Stimulated activated naive CD4-positive, alpha-beta T cell (primary cell): ENCODE results near the gene AUTS2.

Experiments used
- DNase-seq, 6 experiments: peaks; one replicate each; lab custom pipeline; 2025; lab: John Stamatoyannopoulos, UW

Gene AUTS2

DNA sequence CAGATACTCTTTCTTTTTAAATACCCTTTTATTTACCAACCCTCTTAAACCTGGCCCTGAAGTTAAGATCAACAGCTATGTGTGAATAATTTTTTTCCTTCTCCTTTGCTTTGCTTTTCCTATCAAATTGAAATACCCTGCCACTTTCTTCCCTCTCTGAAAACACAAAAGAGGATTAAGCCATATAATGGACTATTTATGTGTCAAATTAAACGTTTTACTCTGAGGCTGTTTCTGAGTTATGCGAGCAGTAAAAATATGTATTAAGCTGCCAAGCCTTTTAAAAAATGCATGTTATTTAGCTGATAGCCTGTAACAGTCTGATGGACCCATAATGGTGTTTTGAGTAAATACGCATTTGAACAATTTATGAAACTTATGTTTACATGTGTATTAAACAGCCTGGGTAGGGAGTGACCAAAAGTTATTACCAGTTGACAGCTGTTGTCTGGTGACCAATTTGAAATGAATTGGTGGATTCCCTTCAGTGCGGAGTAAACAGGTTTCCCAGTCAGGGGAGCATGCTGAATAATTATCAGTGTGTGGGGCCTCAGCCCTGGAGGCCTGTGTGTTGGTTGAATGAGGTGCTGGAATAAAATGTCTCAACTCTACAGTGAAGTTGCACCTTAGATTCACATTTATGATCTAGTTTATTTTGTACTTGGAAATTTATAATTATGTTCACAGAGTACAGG, 89.6 kb downstream of the AUTS2 start:
- DNase-seq, result no peak

- no peak for DNase-seq
These were observed 92.1 kb downstream of the AUTS2 start for GRCh38 chr7:69690329-69690728.

DNA sequence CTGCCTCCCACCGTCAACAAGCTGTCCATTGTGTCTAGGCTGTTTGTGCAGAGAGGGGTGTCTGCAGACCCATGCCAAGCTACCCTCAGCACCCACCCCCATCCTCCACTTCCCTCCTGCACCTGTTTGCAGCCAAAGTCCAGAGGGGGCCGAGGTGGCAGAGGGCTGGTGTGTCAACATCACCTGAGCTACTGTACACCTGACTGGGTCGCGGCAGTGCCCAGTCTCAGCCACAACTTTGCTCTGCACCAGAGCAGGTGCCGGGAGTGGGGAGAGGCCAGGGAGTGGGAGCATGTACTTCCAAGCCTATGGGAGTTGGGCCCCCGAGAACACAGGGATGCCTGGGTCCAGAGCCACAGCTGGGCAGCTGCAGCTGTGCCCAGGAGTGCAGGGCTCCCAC, 93.1 kb downstream of the AUTS2 start:
- no peak for DNase-seq

- DNase-seq, result no peak
These were observed 93.5 kb downstream of the AUTS2 start for GRCh38 chr7:69691734-69692133.

GRCh38 chr7:69692611-69693010, 94.3 kb downstream of the AUTS2 start:
- DNase-seq, result no peak

GRCh38 chr7:69693042-69693441, 94.8 kb downstream of the AUTS2 start:
- no peak for DNase-seq

GRCh38 chr7:69696054-69696591, 97.8 kb downstream of the AUTS2 start:
- no peak for DNase-seq

GRCh38 chr7:69696686-69697685, 98.7 kb downstream of the AUTS2 start:
- DNase-seq, result no peak

DNA sequence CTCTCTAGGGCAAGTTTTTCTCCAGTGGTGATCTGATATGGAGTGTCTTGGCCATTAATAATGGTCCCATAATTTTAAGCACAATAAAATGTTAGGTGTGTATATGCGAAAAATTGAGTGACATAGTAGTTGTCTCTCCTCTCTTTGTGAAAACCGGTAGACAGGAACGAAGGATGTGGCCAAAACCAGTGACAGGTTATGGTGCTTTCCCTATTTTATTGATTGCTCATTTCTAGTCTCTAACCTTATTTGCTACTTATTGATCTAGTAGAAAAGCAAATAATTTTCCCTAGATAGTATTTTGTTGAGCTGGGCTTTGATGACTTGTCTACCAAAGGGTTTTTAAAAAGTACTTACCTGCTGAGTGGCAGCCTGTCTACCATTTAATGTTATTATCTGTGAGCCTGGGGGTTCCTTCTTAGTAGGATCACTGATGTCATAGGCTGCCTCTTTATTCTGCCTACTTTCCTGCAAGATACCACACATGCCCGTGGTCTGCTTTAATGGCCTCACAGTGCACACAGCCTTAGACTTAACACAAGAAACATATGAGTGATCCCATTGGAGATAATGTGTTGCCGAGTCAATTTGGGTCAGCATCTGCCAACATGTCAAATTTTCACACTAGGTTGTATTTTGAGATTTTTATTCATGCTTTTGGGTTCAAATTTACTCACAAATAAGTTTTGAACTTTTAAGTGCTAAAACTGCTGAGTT, 100.0 kb downstream of the AUTS2 start:
- no peak for DNase-seq

DNA sequence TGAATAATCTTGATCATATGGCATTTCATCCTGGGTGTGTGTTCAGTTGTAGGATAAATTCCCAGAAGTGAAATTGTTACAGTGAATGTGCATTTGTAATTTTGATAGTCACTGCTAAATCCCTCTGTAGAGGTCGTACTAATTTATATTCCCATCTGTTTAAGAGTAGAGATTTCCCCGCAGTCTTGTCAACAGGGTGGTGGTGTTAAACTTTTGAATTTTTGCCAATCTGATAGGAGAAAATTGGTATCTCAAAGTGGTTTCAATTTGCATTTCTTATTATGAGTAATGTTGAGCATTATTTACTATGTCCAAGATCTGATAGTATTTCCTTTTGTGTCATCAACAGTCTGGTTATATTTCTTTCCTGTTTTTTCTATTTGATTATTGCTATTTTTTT, 101.7 kb downstream of the AUTS2 start:
- DNase-seq, result no peak

DNA sequence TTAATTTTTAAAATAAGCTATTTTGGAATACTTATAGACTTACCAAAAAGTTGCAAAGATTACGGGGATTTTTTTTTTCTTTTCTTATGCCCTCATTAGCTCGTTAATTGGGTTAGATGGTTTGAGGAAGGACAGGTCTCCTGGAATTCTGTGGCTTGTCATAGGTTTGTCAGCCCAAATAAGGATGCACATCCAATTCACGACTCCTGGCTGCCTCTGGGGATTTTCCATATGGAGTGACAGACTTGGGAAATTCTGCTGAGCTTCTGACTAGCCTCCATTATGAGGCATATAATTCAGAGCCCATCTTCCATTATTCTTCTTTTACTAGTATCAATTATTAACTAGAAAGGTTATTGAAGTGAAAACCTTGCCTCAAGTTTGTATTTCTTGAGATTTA, 102.1 kb downstream of the AUTS2 start:
- DNase-seq, result no peak

DNA sequence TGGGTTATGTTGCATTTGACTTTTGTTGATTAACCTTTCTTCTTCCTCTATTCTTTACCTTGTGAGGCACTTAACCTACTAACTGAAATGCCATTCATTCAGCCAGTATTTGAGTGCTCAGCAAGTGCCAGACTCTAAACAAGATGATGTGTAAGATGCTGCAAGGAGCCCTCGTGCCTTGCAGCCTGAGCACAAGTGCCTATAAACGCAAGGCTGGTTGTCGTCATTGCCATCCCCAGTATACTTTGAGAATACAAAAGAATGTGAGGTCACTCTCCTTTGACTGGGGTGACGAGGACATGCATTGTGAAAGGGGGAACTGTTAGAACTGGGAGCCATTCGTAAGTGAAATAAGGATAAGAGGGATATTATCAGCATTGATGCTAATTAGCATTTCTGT, 103.0 kb downstream of the AUTS2 start:
- DNase-seq, result no peak

DNA sequence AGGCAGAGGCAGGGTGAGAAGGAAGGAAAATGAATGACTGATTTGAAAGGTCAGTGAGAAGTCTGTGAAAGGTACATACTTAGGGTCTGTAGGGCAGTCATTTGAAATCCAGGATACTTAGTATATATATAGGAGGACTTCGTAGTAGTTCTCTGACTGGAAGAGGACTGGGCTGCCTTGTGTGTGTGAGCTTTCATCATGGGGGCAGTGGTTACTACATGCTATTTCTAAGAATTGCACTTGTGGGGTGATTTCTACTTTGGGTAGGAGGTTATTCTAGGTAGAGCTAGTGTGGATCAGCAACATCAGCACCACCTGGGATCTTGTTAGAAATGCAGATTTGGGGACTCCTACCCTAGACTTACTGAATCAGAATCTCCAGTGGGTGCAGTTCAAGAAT, 104.1 kb downstream of the AUTS2 start:
- DNase-seq, result no peak

DNA sequence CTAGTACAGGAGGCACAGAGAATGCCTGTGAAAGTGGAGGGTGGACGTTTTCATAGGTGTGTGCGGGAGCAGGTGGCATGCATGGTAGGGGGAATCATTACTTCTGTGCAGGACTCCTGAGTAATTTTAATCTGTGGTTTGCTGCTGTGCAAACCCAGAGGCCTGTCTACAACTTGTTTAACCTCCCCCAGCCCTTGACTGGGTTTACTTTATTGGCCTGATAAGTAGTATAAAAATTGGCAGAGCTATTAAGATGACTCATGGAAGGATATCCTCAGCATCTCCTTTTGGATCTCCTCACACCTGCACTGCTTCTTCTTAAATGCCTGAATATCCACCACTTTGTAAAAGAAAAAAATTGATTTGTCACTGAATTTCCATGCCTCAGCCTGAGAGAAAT, 104.8 kb downstream of the AUTS2 start:
- no peak for DNase-seq

DNA sequence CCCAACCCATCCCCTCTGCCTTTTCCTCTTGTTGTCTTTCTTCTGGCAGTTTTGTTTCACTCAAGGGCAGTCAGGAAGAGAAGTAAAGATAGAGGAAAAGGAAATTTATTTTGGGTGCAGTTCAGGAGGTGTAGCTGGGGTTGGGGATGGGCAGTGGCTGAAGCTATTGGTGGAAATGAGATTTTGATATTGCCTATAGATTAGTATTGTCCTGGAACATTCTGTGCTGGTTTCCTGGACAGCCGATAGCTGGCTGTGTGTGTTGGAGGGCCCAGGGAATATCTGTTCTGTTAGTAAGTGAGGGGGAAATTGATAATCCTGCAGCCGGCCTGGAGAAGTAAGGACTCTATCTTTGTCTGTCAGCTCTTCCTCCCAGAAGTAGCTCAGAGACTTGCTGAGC, 107.8 kb downstream of the AUTS2 start:
- no peak for DNase-seq

DNA sequence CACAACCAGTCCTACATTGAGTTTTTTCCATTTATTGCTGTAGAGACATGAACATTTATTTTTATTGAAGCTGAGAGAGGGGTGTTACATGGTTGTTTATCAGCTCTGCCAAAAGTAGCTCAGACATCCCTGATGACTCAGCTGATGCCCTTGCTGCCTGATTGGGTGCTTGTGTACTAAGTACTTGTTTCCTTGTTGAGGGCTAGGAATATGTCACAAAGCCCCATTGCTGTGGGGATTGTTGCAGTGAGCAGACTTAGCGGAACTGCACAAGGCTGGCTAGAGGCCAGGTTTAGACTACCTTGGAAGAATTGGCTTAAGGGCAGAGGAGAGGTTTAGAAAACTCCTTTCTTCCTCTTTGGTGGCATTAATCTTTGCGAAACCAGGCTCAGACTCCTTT, 110.6 kb downstream of the AUTS2 start:
- DNase-seq, result no peak

DNA sequence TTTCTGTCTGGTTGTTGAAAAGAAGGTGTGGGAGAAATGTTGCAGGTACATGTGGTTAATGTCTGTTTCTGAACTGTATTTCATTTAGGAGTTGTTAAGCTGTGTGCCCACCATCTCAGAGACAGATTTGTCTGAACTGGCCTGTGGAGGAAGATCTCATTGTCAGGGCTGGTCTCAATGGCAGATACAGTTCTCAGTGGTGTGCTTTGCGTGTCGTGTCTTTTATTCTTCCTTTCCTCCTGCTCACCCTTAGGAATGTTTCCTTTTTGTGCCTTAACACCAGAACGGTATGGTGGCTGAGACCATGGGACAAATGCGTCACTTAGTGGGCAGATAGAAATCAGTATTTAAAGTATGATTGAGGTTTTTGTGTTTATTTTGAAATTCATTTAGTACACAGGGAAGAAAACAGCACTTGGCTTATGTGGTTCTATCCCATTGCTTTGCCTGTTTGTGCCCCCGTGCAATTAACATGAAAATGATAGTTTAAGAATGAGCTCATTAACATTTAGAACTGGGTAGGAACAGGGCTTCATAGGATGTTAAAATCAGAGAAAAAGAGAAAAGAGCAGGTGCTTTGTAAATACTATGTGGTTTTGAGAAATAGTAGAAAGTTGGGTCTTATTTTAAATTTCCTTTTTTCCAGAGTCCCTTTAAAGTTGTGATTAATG, 112.6 kb downstream of the AUTS2 start:
- no peak for DNase-seq

- no peak for DNase-seq
These were observed 116.8 kb downstream of the AUTS2 start for GRCh38 chr7:69714886-69715576.

DNA sequence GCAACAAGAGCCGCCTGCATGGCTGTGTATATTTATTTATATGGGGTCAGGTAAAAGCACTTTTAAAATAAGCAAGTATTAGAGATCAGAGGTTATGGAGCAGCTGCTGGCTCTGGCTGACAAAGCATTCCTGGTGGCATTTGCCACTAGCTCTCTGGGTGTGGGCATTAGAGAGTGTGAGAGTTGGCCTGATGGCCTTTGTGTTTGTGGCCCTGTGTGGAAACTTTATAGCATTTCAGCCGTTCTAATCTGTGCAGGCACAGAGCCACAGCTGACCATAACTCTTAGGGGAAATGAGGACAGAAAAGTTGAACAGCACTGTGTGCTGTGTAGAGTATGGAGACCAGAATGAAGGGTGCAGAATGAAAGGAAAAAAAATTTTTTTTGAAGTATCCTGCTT, 118.9 kb downstream of the AUTS2 start:
- no peak for DNase-seq

- DNase-seq, result no peak
These were observed 121.4 kb downstream of the AUTS2 start for GRCh38 chr7:69719717-69720116.

GRCh38 chr7:69722843-69723242, 124.6 kb downstream of the AUTS2 start:
- DNase-seq, result no peak
